Activated CD4-positive, alpha-beta T cell treated with anti-CD3 and anti-CD28 coated beads, Interleukin-10, Interleukin-2, amounts not matched to agents 100 ng/mL and 50 ng/mL, durations not matched to agents 16 hours and 8 hours (primary cell): ENCODE data around the gene NXN.
"Not testable (repeated sequence)": the region's sequence is repeated elsewhere in the genome, so short reads cannot be mapped to it uniquely, and the experiment has no call there.

Source experiments
- DNase-seq: peaks from one replicate; pipeline ENCODE4 v3.0.0-alpha.2; 2020

The NXN gene

GRCh38 chr17:881778-882177 is 97.8 kb downstream of the NXN start:
- DNase-seq: no peak

GRCh38 chr17:880443-881269 is 98.9 kb downstream of the NXN start:
- DNase-seq: no peak

- peak; percentile 64 for DNase-seq
Observed at GRCh38 chr17:879546-880442, 99.8 kb downstream of the NXN start.

GRCh38 chr17:877630-878029 is 101.9 kb downstream of the NXN start:
- no peak for DNase-seq

GRCh38 chr17:876272-876671 is 103.3 kb downstream of the NXN start:
- peak; percentile 22 for DNase-seq

GRCh38 chr17:874590-874989 is 105.0 kb downstream of the NXN start:
- not testable (repeated sequence) for DNase-seq

- DNase-seq: no peak
Observed at GRCh38 chr17:872855-873254, 106.7 kb downstream of the NXN start.

GRCh38 chr17:871751-872519 is 107.6 kb downstream of the NXN start:
- DNase-seq: no peak

GRCh38 chr17:869567-870525 is 109.7 kb downstream of the NXN start:
- no peak for DNase-seq

- DNase-seq: no peak
Observed at GRCh38 chr17:869086-869485, 110.5 kb downstream of the NXN start.

- no peak for DNase-seq
Observed at GRCh38 chr17:867896-868489, 111.6 kb downstream of the NXN start.

GRCh38 chr17:867238-867637 is 112.3 kb downstream of the NXN start:
- not testable (repeated sequence) for DNase-seq

- no peak for DNase-seq
Observed at GRCh38 chr17:866568-867103, 112.9 kb downstream of the NXN start.

GRCh38 chr17:864315-864714 is 115.3 kb downstream of the NXN start:
- no peak for DNase-seq

GRCh38 chr17:863880-864279 is 115.7 kb downstream of the NXN start:
- no peak for DNase-seq

GRCh38 chr17:862582-862981 is 117.0 kb downstream of the NXN start:
- no peak for DNase-seq

GRCh38 chr17:861364-861763 is 118.2 kb downstream of the NXN start:
- DNase-seq: no peak

GRCh38 chr17:860805-861204 is 118.8 kb downstream of the NXN start:
- DNase-seq: no peak

GRCh38 chr17:859824-860195 is 119.8 kb downstream of the NXN start:
- no peak for DNase-seq

GRCh38 chr17:859061-859823 is 120.3 kb downstream of the NXN start:
- no peak for DNase-seq

- DNase-seq: no peak
Observed at GRCh38 chr17:856149-856548, 123.4 kb downstream of the NXN start.
